ENCODE measurements around the gene ZNF709. TPM values are rescaled to one million over a fixed set of nuclear protein-coding genes. Genes with fewer than 3 reads are reported as not detected.

The ZNF709 gene
- total and polyA plus RNA-seq, 2 of the 13 experiments (the other 11 are each of a cell fraction or from before 2014, with no cell fraction given), result 1.5 to 3.9 TPM

DNA sequence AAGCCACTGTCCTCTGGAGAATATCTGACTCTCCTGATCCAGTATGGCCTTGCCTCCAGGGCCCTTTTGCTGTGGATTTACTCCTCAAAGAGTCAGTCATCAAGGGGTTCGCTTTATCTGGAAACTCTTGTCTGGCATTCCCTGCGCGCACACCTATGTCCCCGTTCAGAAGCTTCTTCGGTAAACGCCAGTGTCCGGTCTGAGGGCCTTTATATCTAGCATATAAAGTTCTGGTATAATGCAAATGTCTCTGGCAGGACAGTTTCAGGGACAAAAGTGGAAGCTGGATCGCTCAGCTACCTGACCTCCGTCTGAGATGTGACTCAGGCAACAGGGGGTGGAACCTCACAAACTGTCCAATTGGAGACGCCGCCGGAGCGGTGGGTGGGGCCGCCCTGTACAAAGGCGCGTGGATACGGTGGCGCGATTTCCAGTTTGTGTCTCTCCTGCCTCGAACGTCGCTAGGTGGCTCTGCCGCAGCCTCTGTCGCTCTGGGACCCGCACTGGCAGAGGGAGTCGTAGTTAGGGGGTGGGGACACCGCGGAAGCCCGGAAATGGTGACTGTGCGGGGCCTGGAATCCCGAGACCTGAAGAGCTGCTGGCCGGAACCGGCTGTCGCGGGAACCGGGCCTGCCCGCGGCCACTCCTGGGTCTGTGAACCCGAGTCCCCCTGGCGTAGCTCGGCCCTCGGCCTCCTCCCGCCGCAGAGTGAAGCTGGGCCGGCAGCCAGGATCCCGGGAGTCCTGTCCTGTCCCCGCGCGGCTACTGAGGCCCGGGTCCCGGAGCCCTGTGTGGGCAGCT is 10.6 kb upstream of the ZNF709 start (continued):
- TF ChIP-seq, protein P1, sequence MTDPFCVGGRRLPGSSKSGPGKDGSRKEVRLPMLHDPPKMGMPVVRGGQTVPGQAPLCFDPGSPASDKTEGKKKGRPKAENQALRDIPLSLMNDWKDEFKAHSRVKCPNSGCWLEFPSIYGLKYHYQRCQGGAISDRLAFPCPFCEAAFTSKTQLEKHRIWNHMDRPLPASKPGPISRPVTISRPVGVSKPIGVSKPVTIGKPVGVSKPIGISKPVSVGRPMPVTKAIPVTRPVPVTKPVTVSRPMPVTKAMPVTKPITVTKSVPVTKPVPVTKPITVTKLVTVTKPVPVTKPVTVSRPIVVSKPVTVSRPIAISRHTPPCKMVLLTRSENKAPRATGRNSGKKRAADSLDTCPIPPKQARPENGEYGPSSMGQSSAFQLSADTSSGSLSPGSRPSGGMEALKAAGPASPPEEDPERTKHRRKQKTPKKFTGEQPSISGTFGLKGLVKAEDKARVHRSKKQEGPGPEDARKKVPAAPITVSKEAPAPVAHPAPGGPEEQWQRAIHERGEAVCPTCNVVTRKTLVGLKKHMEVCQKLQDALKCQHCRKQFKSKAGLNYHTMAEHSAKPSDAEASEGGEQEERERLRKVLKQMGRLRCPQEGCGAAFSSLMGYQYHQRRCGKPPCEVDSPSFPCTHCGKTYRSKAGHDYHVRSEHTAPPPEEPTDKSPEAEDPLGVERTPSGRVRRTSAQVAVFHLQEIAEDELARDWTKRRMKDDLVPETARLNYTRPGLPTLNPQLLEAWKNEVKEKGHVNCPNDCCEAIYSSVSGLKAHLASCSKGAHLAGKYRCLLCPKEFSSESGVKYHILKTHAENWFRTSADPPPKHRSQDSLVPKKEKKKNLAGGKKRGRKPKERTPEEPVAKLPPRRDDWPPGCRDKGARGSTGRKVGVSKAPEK (CRISPR knock-in tag; IDR thresholded peaks at IDR 0.05; ENCODE audit: borderline replicate concordance), result no peak
- TF ChIP-seq ZNF678 (CRISPR knock-in tag; IDR thresholded peaks at IDR 0.05), result peak; percentile 32; the same call in 1 of the 2 replicates
- peak; percentile 83; the same call in 1 of the 2 replicates for TF ChIP-seq KDM5B (CRISPR knock-in tag; IDR thresholded peaks at IDR 0.05; ENCODE audit: borderline replicate concordance)
- peak; percentile 97 for TF ChIP-seq KDM2A (CRISPR knock-in tag; IDR thresholded peaks at IDR 0.05; ENCODE audit: borderline replicate concordance, low read depth)
- peak; percentile 82 for TF ChIP-seq ZC3H13 (CRISPR knock-in tag; IDR thresholded peaks at IDR 0.05)
- TF ChIP-seq, protein P2, sequence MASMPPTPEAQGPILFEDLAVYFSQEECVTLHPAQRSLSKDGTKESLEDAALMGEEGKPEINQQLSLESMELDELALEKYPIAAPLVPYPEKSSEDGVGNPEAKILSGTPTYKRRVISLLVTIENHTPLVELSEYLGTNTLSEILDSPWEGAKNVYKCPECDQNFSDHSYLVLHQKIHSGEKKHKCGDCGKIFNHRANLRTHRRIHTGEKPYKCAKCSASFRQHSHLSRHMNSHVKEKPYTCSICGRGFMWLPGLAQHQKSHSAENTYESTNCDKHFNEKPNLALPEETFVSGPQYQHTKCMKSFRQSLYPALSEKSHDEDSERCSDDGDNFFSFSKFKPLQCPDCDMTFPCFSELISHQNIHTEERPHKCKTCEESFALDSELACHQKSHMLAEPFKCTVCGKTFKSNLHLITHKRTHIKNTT (CRISPR knock-in tag; IDR thresholded peaks at IDR 0.05), result no peak
- TF ChIP-seq NR1H2 (CRISPR knock-in tag; IDR thresholded peaks at IDR 0.05; ENCODE audit: borderline replicate concordance, low read depth), result 0 out of 2 replicates have a peak, but pooled peaks have one; percentile 78
- TF ChIP-seq, protein P3, sequence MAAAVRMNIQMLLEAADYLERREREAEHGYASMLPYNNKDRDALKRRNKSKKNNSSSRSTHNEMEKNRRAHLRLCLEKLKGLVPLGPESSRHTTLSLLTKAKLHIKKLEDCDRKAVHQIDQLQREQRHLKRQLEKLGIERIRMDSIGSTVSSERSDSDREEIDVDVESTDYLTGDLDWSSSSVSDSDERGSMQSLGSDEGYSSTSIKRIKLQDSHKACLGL (CRISPR knock-in tag; IDR thresholded peaks at IDR 0.05), result no peak
- no peak for TF ChIP-seq ONECUT2 (CRISPR knock-in tag; IDR thresholded peaks at IDR 0.05)
- peak; percentile 57; the same call in 1 of the 2 replicates for TF ChIP-seq ZNF784 (CRISPR knock-in tag; IDR thresholded peaks at IDR 0.05; ENCODE audit: borderline replicate concordance)
- TF ChIP-seq MIER2 (CRISPR knock-in tag; IDR thresholded peaks at IDR 0.05), result peak; percentile 74; the same call in 1 of the 2 replicates
- peak; percentile 50; the same call in 1 of the 2 replicates for TF ChIP-seq ZNF264 (CRISPR knock-in tag; IDR thresholded peaks at IDR 0.05)
- no peak for TF ChIP-seq NONO (IDR thresholded peaks at IDR 0.05)
- TF ChIP-seq NONO (CRISPR knock-in tag; conservative IDR thresholded peaks at IDR 0.05), result peak; percentile 94
- no peak for TF ChIP-seq PRMT3 (CRISPR knock-in tag; IDR thresholded peaks at IDR 0.05; ENCODE audit: borderline replicate concordance, low read depth)
- TF ChIP-seq SALL1 (CRISPR knock-in tag; IDR thresholded peaks at IDR 0.05), result peak; percentile 92
- no peak for TF ChIP-seq KDM1A (CRISPR knock-in tag; IDR thresholded peaks at IDR 0.05)
- TF ChIP-seq, protein P4, sequence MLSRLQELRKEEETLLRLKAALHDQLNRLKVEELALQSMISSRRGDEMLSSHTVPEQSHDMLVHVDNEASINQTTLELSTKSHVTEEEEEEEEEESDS (CRISPR knock-in tag; IDR thresholded peaks at IDR 0.05; ENCODE audit: borderline replicate concordance), result peak; percentile 32; the same call in 1 of the 2 replicates
- TF ChIP-seq SOX13 (IDR thresholded peaks at IDR 0.05), result no peak
- 0 out of 4 replicates have a peak, but pooled peaks of 1 of the 2 experiments have one; percentile 49 for TF ChIP-seq SOX13 (CRISPR knock-in tag; conservative IDR thresholded peaks at IDR 0.05 in 1 of 2, IDR thresholded peaks at IDR 0.05 in 1 of 2)
- TF ChIP-seq SMAD9 (CRISPR knock-in tag; IDR thresholded peaks at IDR 0.05), result no peak
- TF ChIP-seq, protein P5, sequence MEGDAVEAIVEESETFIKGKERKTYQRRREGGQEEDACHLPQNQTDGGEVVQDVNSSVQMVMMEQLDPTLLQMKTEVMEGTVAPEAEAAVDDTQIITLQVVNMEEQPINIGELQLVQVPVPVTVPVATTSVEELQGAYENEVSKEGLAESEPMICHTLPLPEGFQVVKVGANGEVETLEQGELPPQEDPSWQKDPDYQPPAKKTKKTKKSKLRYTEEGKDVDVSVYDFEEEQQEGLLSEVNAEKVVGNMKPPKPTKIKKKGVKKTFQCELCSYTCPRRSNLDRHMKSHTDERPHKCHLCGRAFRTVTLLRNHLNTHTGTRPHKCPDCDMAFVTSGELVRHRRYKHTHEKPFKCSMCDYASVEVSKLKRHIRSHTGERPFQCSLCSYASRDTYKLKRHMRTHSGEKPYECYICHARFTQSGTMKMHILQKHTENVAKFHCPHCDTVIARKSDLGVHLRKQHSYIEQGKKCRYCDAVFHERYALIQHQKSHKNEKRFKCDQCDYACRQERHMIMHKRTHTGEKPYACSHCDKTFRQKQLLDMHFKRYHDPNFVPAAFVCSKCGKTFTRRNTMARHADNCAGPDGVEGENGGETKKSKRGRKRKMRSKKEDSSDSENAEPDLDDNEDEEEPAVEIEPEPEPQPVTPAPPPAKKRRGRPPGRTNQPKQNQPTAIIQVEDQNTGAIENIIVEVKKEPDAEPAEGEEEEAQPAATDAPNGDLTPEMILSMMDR (CRISPR knock-in tag; IDR thresholded peaks at IDR 0.05), result peak; percentile 93
